H1 (cell line): ENCODE data around the gene HNF1B. TPM values are rescaled to one million over a fixed set of nuclear protein-coding genes. Genes with fewer than 3 reads are reported as not detected.

ENCODE experiments used
- CTCF ChIA-PET: fragments of 300-600 bp; sonication (Branson Sonifier 250); formaldehyde crosslinking; loops from one replicate; lab custom pipeline; 2021; ENCODE audit not compliant: partially characterized antibody; lab: Charles Lee
- POLR2A ChIA-PET: fragments of 300-600 bp; sonication (Branson Sonifier 250); formaldehyde crosslinking; loops from one replicate; lab custom pipeline; 2021; ENCODE audit warnings: inconsistent platforms; ENCODE audit not compliant: partially characterized antibody; lab: Charles Lee
- DNase-seq, 2 experiments: peaks; one replicate each; pipeline versions ENCODE4 v3.0.0 to v3.0.0-alpha.2; 2010 to 2022; ENCODE audit warnings: low spot score in 2 of 2, low read depth in 1 of 2, mixed read lengths in 1 of 2
- FAIRE-seq: peaks from 2 replicates; lab custom pipeline; 2011; peaks lifted over from hg19 to GRCh38; lab: Jason Lieb, UNC
- H2AFZ ChIP-seq: 2 replicates; pipeline ENCODE4 v1.8.1; 2012; ENCODE audit warnings: low read length, inconsistent platforms
- H2AK5ac ChIP-seq: 2 replicates; pipeline ENCODE4 v1.6.1; 2013; ENCODE audit warnings: low read depth, low read length
- H2BK120ac ChIP-seq: replicated peaks from 2 replicates; pipeline ENCODE3; 2013; ENCODE audit warnings: low read depth, low read length, inconsistent platforms
- H2BK12ac ChIP-seq: 2 replicates; pipeline ENCODE4 v1.6.1; 2013; ENCODE audit warnings: low read depth, low read length
- H2BK15ac ChIP-seq: 2 replicates; pipeline ENCODE4 v1.6.1; 2013; ENCODE audit warnings: low read length
- H2BK20ac ChIP-seq: 2 replicates; pipeline ENCODE4 v1.6.1; 2013; ENCODE audit warnings: low read length
- H2BK5ac ChIP-seq: 2 replicates; pipeline ENCODE4 v1.6.1; 2013; ENCODE audit warnings: low read depth, low read length
- H3K14ac ChIP-seq: 2 replicates; pipeline ENCODE4 v1.6.1; 2013; ENCODE audit warnings: inconsistent platforms; ENCODE audit not compliant: insufficient read length
- H3K18ac ChIP-seq: 2 replicates; pipeline ENCODE4 v1.6.1; 2013; ENCODE audit warnings: low read length; ENCODE audit errors: extremely low read depth
- H3K23ac ChIP-seq: 2 replicates; pipeline ENCODE4 v1.6.1; 2013; ENCODE audit warnings: inconsistent platforms; ENCODE audit not compliant: insufficient read length
- H3K23me2 ChIP-seq: 2 replicates; pipeline ENCODE4 v1.6.1; 2013; ENCODE audit warnings: low read depth, low read length
- H3K27ac ChIP-seq: 2 replicates; pipeline ENCODE4 v1.6.1; 2011; ENCODE audit warnings: low read depth, low read length, inconsistent platforms
- H3K27me3 ChIP-seq, 4 experiments: replicated peaks in 1 of 4; 1 replicate in 1 of 4; 2 replicates in 3 of 4; pipeline versions ENCODE4 v1.6.1 to v1.8.1; 2011 to 2013; ENCODE audit warnings: low read length in 3 of 4, mild to moderate bottlenecking in 3 of 4, inconsistent platforms in 2 of 4, mixed read lengths in 2 of 4, moderate library complexity in 1 of 4; ENCODE audit not compliant: control insufficient read depth in 3 of 4, insufficient read depth in 3 of 4; ENCODE audit errors: extremely low read depth in 1 of 4
- H3K36me3 ChIP-seq, 4 experiments: 2 replicates each; pipeline versions ENCODE4 v1.6.1 to v1.8.1; 2011 to 2013; ENCODE audit warnings: mild to moderate bottlenecking in 4 of 4, low read length in 3 of 4, moderate library complexity in 2 of 4, control low read depth in 1 of 4, inconsistent platforms in 1 of 4; ENCODE audit not compliant: insufficient read depth in 4 of 4, control insufficient read depth in 2 of 4
- H3K4ac ChIP-seq: replicated peaks from 2 replicates; pipeline ENCODE3; 2013; ENCODE audit warnings: low read length, low read depth, mixed read lengths, inconsistent platforms; ENCODE audit not compliant: insufficient read length
- H3K4me1 ChIP-seq, 4 experiments: replicated peaks in 1 of 4; 1 replicate in 1 of 4; 2 replicates in 3 of 4; pipeline versions ENCODE4 v1.6.1 to v1.8.1; 2011 to 2013; ENCODE audit warnings: low read length in 3 of 4, inconsistent platforms in 2 of 4, mixed read lengths in 1 of 4; ENCODE audit not compliant: insufficient read depth in 4 of 4, control insufficient read depth in 3 of 4
- H3K4me2 ChIP-seq, 2 experiments: 2 replicates each; pipeline versions ENCODE4 v1.6.1 to v1.8.1; 2011 to 2013; ENCODE audit warnings: low read depth in 2 of 2, low read length in 2 of 2, control low read depth in 1 of 2, inconsistent platforms in 1 of 2, mild to moderate bottlenecking in 1 of 2; ENCODE audit not compliant: insufficient read depth in 1 of 2
- H3K4me3 ChIP-seq, 4 experiments: fragments of 200-600, 300-600 bp in 1 of 4; sonication (generic), shearing (Covaris generic), sonication (Bioruptor Twin) in 1 of 4; 2 replicates each; pipeline versions ENCODE4 v1.5.1 to v1.8.1; 2011 to 2016; ENCODE audit warnings: low read length in 4 of 4, low read depth in 3 of 4, control low read depth in 2 of 4, inconsistent platforms in 2 of 4, mild to moderate bottlenecking in 2 of 4, mixed read lengths in 1 of 4, moderate library complexity in 1 of 4; ENCODE audit not compliant: insufficient read depth in 2 of 4; ENCODE audit errors: extremely low read depth in 1 of 4
- H3K56ac ChIP-seq: replicated peaks from 2 replicates; pipeline ENCODE3; 2013; ENCODE audit warnings: low read depth, mild to moderate bottlenecking, mixed read lengths, low read length, inconsistent platforms; ENCODE audit not compliant: insufficient read length
- H3K79me1 ChIP-seq: 2 replicates; pipeline ENCODE4 v1.6.1; 2013; ENCODE audit warnings: low read depth, low read length, control low read depth
- H3K79me2 ChIP-seq, 2 experiments: 2 replicates each; pipeline versions ENCODE4 v1.6.1 to v1.8.1; 2012 to 2013; ENCODE audit warnings: low read length in 2 of 2, mild to moderate bottlenecking in 2 of 2, inconsistent platforms in 1 of 2; ENCODE audit not compliant: insufficient read depth in 2 of 2, control insufficient read depth in 1 of 2
- H3K9ac ChIP-seq, 4 experiments: replicated peaks in 1 of 4; 1 replicate in 1 of 4; 2 replicates in 3 of 4; pipeline versions ENCODE4 v1.6.1 to v1.8.1; 2011 to 2013; ENCODE audit warnings: low read depth in 3 of 4, low read length in 3 of 4, control low read depth in 2 of 4, mild to moderate bottlenecking in 2 of 4, moderate library complexity in 2 of 4, inconsistent platforms in 1 of 4; ENCODE audit errors: extremely low read depth in 1 of 4
- H3K9me3 ChIP-seq, 2 experiments: 2 replicates each; pipeline versions ENCODE4 v1.6.1 to v1.8.1; 2012 to 2013; ENCODE audit warnings: mild to moderate bottlenecking in 2 of 2, moderate library complexity in 2 of 2, control low read depth in 1 of 2, inconsistent platforms in 1 of 2, low read depth in 1 of 2, low read length in 1 of 2, mixed read lengths in 1 of 2; ENCODE audit not compliant: insufficient read depth in 2 of 2
- H4K20me1 ChIP-seq, 2 experiments: replicated peaks in 1 of 2; 2 replicates each; pipeline versions ENCODE3 to v1.8.1; 2011 to 2013; ENCODE audit warnings: inconsistent platforms in 2 of 2, low read length in 2 of 2, mild to moderate bottlenecking in 1 of 2; ENCODE audit not compliant: insufficient read depth in 2 of 2, control insufficient read depth in 1 of 2
- H4K5ac ChIP-seq: 2 replicates; pipeline ENCODE4 v1.6.1; 2013; ENCODE audit warnings: low read length, low read depth, mixed read lengths, inconsistent platforms; ENCODE audit not compliant: insufficient read length
- H4K8ac ChIP-seq: 2 replicates; pipeline ENCODE4 v1.8.0; 2013; ENCODE audit warnings: mild to moderate bottlenecking, moderate library complexity, low read length, inconsistent platforms; ENCODE audit not compliant: insufficient read depth; ENCODE audit errors: extremely low read depth
- H4K91ac ChIP-seq: replicated peaks from 2 replicates; pipeline ENCODE3; 2013; ENCODE audit warnings: low read length, mixed read lengths, inconsistent platforms; ENCODE audit not compliant: insufficient read length
- CHD2 ChIP-seq: IDR thresholded peaks from 2 replicates; pipeline ENCODE4 v1.6.1; 2012; ENCODE audit warnings: low read length, improper control_type of control experiment
- EP300 ChIP-seq, 2 experiments: IDR thresholded peaks; 1 replicate in 1 of 2; 2 replicates in 1 of 2; pipeline ENCODE4 v1.6.1; 2011 to 2012; ENCODE audit warnings: low read depth in 2 of 2, low read length in 2 of 2, mild to moderate bottlenecking in 2 of 2, borderline replicate concordance in 1 of 2, inconsistent platforms in 1 of 2, moderate library complexity in 1 of 2
- HDAC2 ChIP-seq, 2 experiments: fragments of 300-600 bp in 1 of 2; sonication (generic) in 1 of 2; IDR thresholded peaks; 2 replicates each; pipeline ENCODE4 v1.6.1; 2011 to 2012; ENCODE audit warnings: low read depth in 2 of 2, low read length in 2 of 2, mild to moderate bottlenecking in 2 of 2, moderate library complexity in 2 of 2, borderline replicate concordance in 1 of 2, inconsistent platforms in 1 of 2
- RFX5 ChIP-seq: IDR thresholded peaks from 2 replicates; pipeline ENCODE4 v1.6.1; 2011; ENCODE audit warnings: low read depth, low read length, improper control_type of control experiment, borderline replicate concordance
- SP2 ChIP-seq: IDR thresholded peaks from 2 replicates; pipeline ENCODE4 v1.6.1; 2012; ENCODE audit warnings: mild to moderate bottlenecking, low read length, inconsistent platforms
- TAF7 ChIP-seq: optimal IDR thresholded peaks from 2 replicates; pipeline ENCODE3; 2011; ENCODE audit warnings: low read depth, mild to moderate bottlenecking, inconsistent platforms, low read length, moderate library complexity, borderline replicate concordance
- WGBS, 2 experiments: shearing (Covaris generic) in 1 of 2; methylation state at CpG; one replicate each; pipeline versions ENCODE4 v1.1.6 to v1.1.7; 2013 to 2015; ENCODE audit warnings: low lambda C conversion rate in 2 of 2, mixed read lengths in 2 of 2, inconsistent platforms in 1 of 2, low coverage in 1 of 2, missing lambda C conversion rate in 1 of 2; ENCODE audit not compliant: insufficient replicate concordance in 2 of 2, insufficient coverage in 1 of 2, insufficient read length in 1 of 2; ENCODE audit errors: extremely low coverage in 1 of 2, missing lambda C conversion rate in 1 of 2; 5-methylcytosine and 5-hydroxymethylcytosine counted together
- polyA plus RNA-seq, 7 experiments: library from polyadenylated mRNA; depleted of rRNA in 3 of 7; stranded (reverse) in 5 of 7; unstranded in 2 of 7; fragments of >200 nt in 5 of 7; fragments of 200-250 nt in 2 of 7; gene quantifications; 1 replicate in 5 of 7; 2 replicates in 1 of 7; 4 replicates in 1 of 7; pipeline versions ENCODE4 v1.2.1 to v1.2.3, GENCODE V29; 2011 to 2013; ENCODE audit warnings: missing spikeins in 2 of 7, mixed read lengths in 2 of 7
- total RNA-seq: library from RNA; stranded (reverse); fragmentation: NEBNext Ultra II Directional; extraction: Animal tissue kit (Norgen Biotek cat#: 25700); gene quantifications from 2 replicates; pipeline ENCODE4 v1.2.1, GENCODE V29; 2021
- TF ChIP-seq, protein P1 (sequence below): IDR thresholded peaks from 2 replicates; pipeline ENCODE4 v1.6.1; 2012; ENCODE audit warnings: low read length, inconsistent platforms
- TF ChIP-seq, protein P2 (sequence below): IDR thresholded peaks from 2 replicates; pipeline ENCODE4 v1.6.1; 2012; ENCODE audit warnings: inconsistent platforms

Gene HNF1B
- total and polyA plus RNA-seq, 2 of the 8 experiments (the other 6 are each of a cell fraction or from before 2014, with no cell fraction given): 0.13 to 0.30 TPM

DNA sequence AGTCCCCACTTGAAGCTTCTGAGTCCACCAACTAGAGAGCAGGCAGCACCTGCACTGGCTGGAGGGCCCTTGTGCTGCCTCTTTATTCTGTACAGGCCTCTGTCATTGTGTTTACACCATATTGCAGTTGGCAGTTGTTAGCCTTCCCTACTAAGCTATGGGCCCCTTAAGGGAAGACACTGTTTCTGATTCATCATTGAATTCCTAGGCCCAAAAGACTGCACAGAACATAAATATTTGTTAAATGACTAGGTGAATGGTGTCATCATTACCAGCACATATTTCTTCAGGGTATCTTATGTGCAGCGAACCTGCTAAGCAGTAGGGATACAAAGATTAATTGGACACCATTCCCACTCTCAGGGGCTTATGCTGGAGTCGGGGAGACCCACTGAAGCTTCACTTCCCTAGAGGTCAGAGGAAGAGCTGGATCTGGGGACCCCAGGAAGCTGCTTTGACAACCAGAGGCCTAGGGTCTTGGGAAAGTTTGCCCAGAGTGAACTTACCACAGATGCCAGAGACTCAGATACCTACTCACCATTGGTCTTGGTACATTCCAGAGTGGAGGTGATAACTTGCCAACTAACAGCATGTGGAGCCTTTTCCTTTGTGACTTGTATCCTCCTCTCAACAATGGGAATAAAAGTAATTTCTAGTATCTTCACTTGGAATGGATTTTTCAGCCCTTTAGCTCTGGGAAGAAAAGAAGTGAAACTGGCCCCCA is 72.9 kb downstream of the HNF1B start:
- WGBS, 2 experiments: 96% methylated on average over 2 of the region's 2 CpGs; no CpG with 5 or more reads in 1 of the 2 experiments
- no peaks in the 10 kb centered on the region for H3K9me3 ChIP-seq
- no peaks in the 10 kb centered on the region for H3K36me3 ChIP-seq
- H3K23ac ChIP-seq: no peak overlapping the region
- no peak for DNase-seq
- H3K23me2 ChIP-seq: no peaks in the 10 kb centered on the region
- H3K56ac ChIP-seq: no peak overlapping the region
- no peak overlapping the region for H4K5ac ChIP-seq
- no peak overlapping the region for H2BK12ac ChIP-seq
- H3K79me2 ChIP-seq: no peaks in the 10 kb centered on the region
- no peaks in the 10 kb centered on the region; a peak in 1 of 7 replicates for H3K27me3 ChIP-seq
- H2BK120ac ChIP-seq: no peak overlapping the region
- no peak overlapping the region for H3K27ac ChIP-seq
- no peak overlapping the region for H3K9ac ChIP-seq
- no peak overlapping the region for H4K91ac ChIP-seq
- H3K4me1 ChIP-seq: no peaks in the 10 kb centered on the region; a peak in 1 of 7 replicates
- H4K8ac ChIP-seq: no peak overlapping the region
- no peak for TF ChIP-seq HDAC2 (IDR thresholded peaks at IDR 0.05; ENCODE audit: borderline replicate concordance in 1 of 2, low read depth in 2 of 2, low read length in 2 of 2)
- TF ChIP-seq SP2: no peak
- TF ChIP-seq CHD2: no peak
- no peak for TF ChIP-seq TAF7
- TF ChIP-seq EP300 (IDR thresholded peaks at IDR 0.05; ENCODE audit: borderline replicate concordance in 1 of 2, low read depth in 2 of 2, low read length in 2 of 2): no peak
- TF ChIP-seq, protein P1, sequence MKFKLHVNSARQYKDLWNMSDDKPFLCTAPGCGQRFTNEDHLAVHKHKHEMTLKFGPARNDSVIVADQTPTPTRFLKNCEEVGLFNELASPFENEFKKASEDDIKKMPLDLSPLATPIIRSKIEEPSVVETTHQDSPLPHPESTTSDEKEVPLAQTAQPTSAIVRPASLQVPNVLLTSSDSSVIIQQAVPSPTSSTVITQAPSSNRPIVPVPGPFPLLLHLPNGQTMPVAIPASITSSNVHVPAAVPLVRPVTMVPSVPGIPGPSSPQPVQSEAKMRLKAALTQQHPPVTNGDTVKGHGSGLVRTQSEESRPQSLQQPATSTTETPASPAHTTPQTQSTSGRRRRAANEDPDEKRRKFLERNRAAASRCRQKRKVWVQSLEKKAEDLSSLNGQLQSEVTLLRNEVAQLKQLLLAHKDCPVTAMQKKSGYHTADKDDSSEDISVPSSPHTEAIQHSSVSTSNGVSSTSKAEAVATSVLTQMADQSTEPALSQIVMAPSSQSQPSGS: no peak
- TF ChIP-seq RFX5: no peak
- TF ChIP-seq, protein P2, sequence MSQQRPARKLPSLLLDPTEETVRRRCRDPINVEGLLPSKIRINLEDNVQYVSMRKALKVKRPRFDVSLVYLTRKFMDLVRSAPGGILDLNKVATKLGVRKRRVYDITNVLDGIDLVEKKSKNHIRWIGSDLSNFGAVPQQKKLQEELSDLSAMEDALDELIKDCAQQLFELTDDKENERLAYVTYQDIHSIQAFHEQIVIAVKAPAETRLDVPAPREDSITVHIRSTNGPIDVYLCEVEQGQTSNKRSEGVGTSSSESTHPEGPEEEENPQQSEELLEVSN: no peak
- TF ChIP-seq, all 59 proteins: peak for 0
- Histone ChIP-seq H2AFZ (no peak overlapping the region), H3K4me3 (no peak overlapping the region), H3K14ac (no peak overlapping the region), H3K79me1 (no peaks in the 10 kb centered on the region), H2BK15ac (no peak overlapping the region), H3K4me2 (no peak overlapping the region), H3K18ac (no peak overlapping the region), H2BK5ac (no peak overlapping the region), H4K20me1 (no peaks in the 10 kb centered on the region), H2BK20ac (no peak overlapping the region), H3K4ac (no peak overlapping the region), H2AK5ac (no peak overlapping the region)
- CTCF ChIA-PET: interaction anchor here (0.7 to 2.5 kb wide), 11 partner anchors 9 to 119 kb away, joined by 3 to 8 read pairs (median 3); no protein-coding TSS in a partner anchor
- no peak for FAIRE-seq
- POLR2A ChIA-PET: interaction anchor here (0.5 to 1.3 kb wide), 3 partner anchors 13 to 52 kb away, joined by 3 to 4 read pairs (median 3); no protein-coding TSS in a partner anchor
